ENCODE results near the gene ALDH3A1. TPM values are rescaled to one million over a fixed set of nuclear protein-coding genes. Genes with fewer than 3 reads are reported as not detected.

ALDH3A1 gene
- total and polyA plus RNA-seq, 10 of the 15 experiments (the other 5 are each of a cell fraction or from before 2014, with no cell fraction given) = 0.20 TPM; not detected in 9

DNA sequence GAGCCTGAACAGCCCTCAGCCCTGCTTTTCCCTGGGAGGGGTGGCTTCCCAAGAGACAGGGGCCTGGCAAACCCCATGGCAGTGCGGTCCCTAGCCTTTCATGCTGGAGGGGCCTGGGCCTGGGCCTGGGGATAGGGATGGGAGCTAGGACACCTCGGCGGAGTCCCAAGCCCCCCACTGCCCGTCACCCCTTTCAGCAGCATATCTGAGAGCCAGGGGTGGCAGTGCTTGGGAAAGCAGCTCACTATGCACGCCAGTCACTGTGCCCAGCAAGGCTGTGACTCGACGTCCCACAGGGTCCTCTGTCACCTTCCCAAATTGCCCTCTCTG, 31.1 kb downstream of the ALDH3A1 start:
- no peak overlapping the region for H3K9ac ChIP-seq (ENCODE audit: control insufficient read depth, insufficient read depth, low read length)
- H3K27ac ChIP-seq (ENCODE audit: control insufficient read depth, insufficient read depth) = no peak overlapping the region
- 25% methylated on average over 7 of the region's 7 CpGs for WGBS (ENCODE audit: insufficient coverage, insufficient replicate concordance, low lambda C conversion rate, missing lambda C conversion rate)
- DNase-seq (ENCODE audit: low read depth, low spot score) (no peak), FAIRE-seq (no peak), ATAC-seq (no peak)
- H3K4me3 ChIP-seq = no peak overlapping the region
- no peaks in the 10 kb centered on the region for H3K4me1 ChIP-seq (ENCODE audit: control insufficient read depth, insufficient read depth, low read length)
- SMC1A ChIA-PET (ENCODE audit: uncharacterized antibody, unreplicated experiment) = no interaction called here
- H4K20me1 ChIP-seq (ENCODE audit: control insufficient read depth, insufficient read depth) = no peaks in the 10 kb centered on the region
- in situ Hi-C loops (cut with MboI) (no loop called here), intact Hi-C loops (cut with micrococcal nuclease; ENCODE audit: unreplicated experiment) (no loop called here)
- no peaks in the 10 kb centered on the region for H3K79me2 ChIP-seq (ENCODE audit: control insufficient read depth, insufficient read depth, low read length)
- CTCF ChIA-PET = no interaction called here
- no peaks in the 10 kb centered on the region for H3K9me3 ChIP-seq (replicated peaks; ENCODE audit: control insufficient read depth, insufficient read depth, low read length)
- POLR2A ChIA-PET = no interaction called here
- BruUV-seq (replicated peaks) = no TSS peak
- H3K27me3 ChIP-seq (replicated peaks in 1 of 2; ENCODE audit: control insufficient read depth in 2 of 2, insufficient read depth in 2 of 2, low read length in 1 of 2) = peaks cover 0 to 2% of the 10 kb centered on the region in 2 experiments; a peak in 1 of 4 replicates
- H3K4me2 ChIP-seq (ENCODE audit: control insufficient read depth, insufficient read depth) = no peak overlapping the region
- H2AFZ ChIP-seq (ENCODE audit: control insufficient read depth, low read depth, low read length) = no peak overlapping the region
- RAD21 ChIA-PET (ENCODE audit: unreplicated experiment) = no interaction called here
- H3K36me3 ChIP-seq (ENCODE audit: control insufficient read depth in 2 of 2, insufficient read depth in 2 of 2, low read length in 1 of 2) = no peaks in the 10 kb centered on the region
- no peak for TF ChIP-seq RAD21 (IDR thresholded peaks at IDR 0.05; ENCODE audit: insufficient read depth, low read depth, low read length)
- TF ChIP-seq CHD2 (IDR thresholded peaks at IDR 0.05; ENCODE audit: borderline replicate concordance, low read depth, low read length) = no peak
- no peak for TF ChIP-seq HDAC6 (IDR thresholded peaks at IDR 0.05; ENCODE audit: unreplicated experiment)
- TF ChIP-seq RCOR1 (conservative IDR thresholded peaks at IDR 0.05; ENCODE audit: low read depth, low read length) = no peak
- TF ChIP-seq DPF2 (IDR thresholded peaks at IDR 0.05) = no peak
- TF ChIP-seq STAT3 (IDR thresholded peaks at IDR 0.05; ENCODE audit: low read depth, low read length) = no peak
- TF ChIP-seq ESRRA (IDR thresholded peaks at IDR 0.05; ENCODE audit: low read length) = no peak
- no peak for TF ChIP-seq IRF5 (IDR thresholded peaks at IDR 0.05; ENCODE audit: borderline replicate concordance)
- TF ChIP-seq, protein P1, sequence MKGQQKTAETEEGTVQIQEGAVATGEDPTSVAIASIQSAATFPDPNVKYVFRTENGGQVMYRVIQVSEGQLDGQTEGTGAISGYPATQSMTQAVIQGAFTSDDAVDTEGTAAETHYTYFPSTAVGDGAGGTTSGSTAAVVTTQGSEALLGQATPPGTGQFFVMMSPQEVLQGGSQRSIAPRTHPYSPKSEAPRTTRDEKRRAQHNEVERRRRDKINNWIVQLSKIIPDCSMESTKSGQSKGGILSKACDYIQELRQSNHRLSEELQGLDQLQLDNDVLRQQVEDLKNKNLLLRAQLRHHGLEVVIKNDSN (IDR thresholded peaks at IDR 0.05; ENCODE audit: borderline replicate concordance, extremely low read length, insufficient read depth, low read depth, low read length) = no peak
- TF ChIP-seq TARDBP (IDR thresholded peaks at IDR 0.05; ENCODE audit: borderline replicate concordance) = no peak
- no peak for TF ChIP-seq MTA3 (IDR thresholded peaks at IDR 0.05; ENCODE audit: borderline replicate concordance, low read length)
- no peak for TF ChIP-seq NR2C1 (IDR thresholded peaks at IDR 0.05)
- TF ChIP-seq SMAD1 (IDR thresholded peaks at IDR 0.05; ENCODE audit: low read depth, partially characterized antibody) = no peak
- TF ChIP-seq, protein P2, sequence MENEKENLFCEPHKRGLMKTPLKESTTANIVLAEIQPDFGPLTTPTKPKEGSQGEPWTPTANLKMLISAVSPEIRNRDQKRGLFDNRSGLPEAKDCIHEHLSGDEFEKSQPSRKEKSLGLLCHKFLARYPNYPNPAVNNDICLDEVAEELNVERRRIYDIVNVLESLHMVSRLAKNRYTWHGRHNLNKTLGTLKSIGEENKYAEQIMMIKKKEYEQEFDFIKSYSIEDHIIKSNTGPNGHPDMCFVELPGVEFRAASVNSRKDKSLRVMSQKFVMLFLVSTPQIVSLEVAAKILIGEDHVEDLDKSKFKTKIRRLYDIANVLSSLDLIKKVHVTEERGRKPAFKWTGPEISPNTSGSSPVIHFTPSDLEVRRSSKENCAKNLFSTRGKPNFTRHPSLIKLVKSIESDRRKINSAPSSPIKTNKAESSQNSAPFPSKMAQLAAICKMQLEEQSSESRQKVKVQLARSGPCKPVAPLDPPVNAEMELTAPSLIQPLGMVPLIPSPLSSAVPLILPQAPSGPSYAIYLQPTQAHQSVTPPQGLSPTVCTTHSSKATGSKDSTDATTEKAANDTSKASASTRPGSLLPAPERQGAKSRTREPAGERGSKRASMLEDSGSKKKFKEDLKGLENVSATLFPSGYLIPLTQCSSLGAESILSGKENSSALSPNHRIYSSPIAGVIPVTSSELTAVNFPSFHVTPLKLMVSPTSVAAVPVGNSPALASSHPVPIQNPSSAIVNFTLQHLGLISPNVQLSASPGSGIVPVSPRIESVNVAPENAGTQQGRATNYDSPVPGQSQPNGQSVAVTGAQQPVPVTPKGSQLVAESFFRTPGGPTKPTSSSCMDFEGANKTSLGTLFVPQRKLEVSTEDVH (IDR thresholded peaks at IDR 0.05; ENCODE audit: low read depth, partially characterized antibody) = no peak
- no peak for TF ChIP-seq SKIL (IDR thresholded peaks at IDR 0.05; ENCODE audit: low read depth, poor library complexity, severe bottlenecking)
- TF ChIP-seq SP1 (IDR thresholded peaks at IDR 0.05; ENCODE audit: low read depth, low read length) = no peak
- no peak for TF ChIP-seq STAT1 (conservative IDR thresholded peaks at IDR 0.05)

Data from GM12878 (cell line).